ENCODE data around the gene CDK18. TPM values are rescaled to one million over a fixed set of nuclear protein-coding genes. Genes with fewer than 3 reads are reported as not detected.
A peak's percentile ranks its signal among the peaks of the same experiment; 100 is the strongest.

CDK18 gene
- polyA plus RNA-seq, 1 donor (not counting 4 experiments of a cell fraction or from before 2014, with no cell fraction given): 10.9 TPM

GRCh38 chr1:205491794-205492193, 12.7 kb upstream of the CDK18 start:
- DNase-seq (ENCODE audit: low read depth, low spot score): no peak
- dilution Hi-C loops (cut with MboI; ENCODE audit: extremely low pct_ligation_motif_present, low sequenced_read_pairs): no loop called here
- Histone ChIP-seq H3K4me2 (ENCODE audit: control insufficient read depth, extremely low read depth, insufficient read depth, low read depth, low read length) (no peak overlapping the region), H2AFZ (ENCODE audit: control insufficient read depth, low read length) (no peak overlapping the region), H3K9ac (ENCODE audit: control insufficient read depth, extremely low read depth, insufficient read depth, low read length) (no peak overlapping the region), H3K36me3 (ENCODE audit: control insufficient read depth in 2 of 2, extremely low read depth in 1 of 2, insufficient read depth in 2 of 2, low read length in 2 of 2) (no peaks in the 10 kb centered on the region), H3K4me3 (ENCODE audit: control insufficient read depth in 2 of 3, extremely low read depth in 1 of 3, insufficient read depth in 2 of 3, low read depth in 1 of 3, low read length in 3 of 3) (no peak overlapping the region), H4K20me1 (ENCODE audit: control insufficient read depth, extremely low read depth, insufficient read depth, low read length) (peaks cover 3% of the 10 kb centered on the region), H3K27ac (ENCODE audit: control insufficient read depth, insufficient read depth, low read length) (no peak overlapping the region), H3K79me2 (ENCODE audit: control insufficient read depth, insufficient read depth, low read length) (no peaks in the 10 kb centered on the region), H3K4me1 (ENCODE audit: control insufficient read depth, extremely low read depth, insufficient read depth, low read length) (peaks cover 18% of the 10 kb centered on the region), H3K9me3 (ENCODE audit: control insufficient read depth, low read depth, low read length) (no peaks in the 10 kb centered on the region), H3K9me1 (ENCODE audit: control insufficient read depth, extremely low read depth, insufficient read depth, low read length) (peaks cover 3% of the 10 kb centered on the region), H3K27me3 (ENCODE audit: control insufficient read depth, extremely low read depth, insufficient read depth, low read length) (peaks cover 7% of the 10 kb centered on the region)
- no peak for FAIRE-seq
- TF ChIP-seq EZH2 (IDR thresholded peaks at IDR 0.05; ENCODE audit: low read length) (no peak), CTCF (optimal IDR thresholded peaks at IDR 0.05 in 1 of 3, IDR thresholded peaks at IDR 0.05 in 1 of 3, conservative IDR thresholded peaks at IDR 0.05 in 1 of 3; ENCODE audit: extremely low read depth in 1 of 3, insufficient read depth in 2 of 3, low read length in 3 of 3) (no peak)

- DNase-seq (ENCODE audit: low read depth, low spot score) (no peak), FAIRE-seq (peak; percentile 13)
- no peaks in the 10 kb centered on the region for H3K79me2 ChIP-seq (ENCODE audit: control insufficient read depth, insufficient read depth, low read length)
- peaks cover 7% of the 10 kb centered on the region for H3K27me3 ChIP-seq (ENCODE audit: control insufficient read depth, extremely low read depth, insufficient read depth, low read length)
- H3K4me3 ChIP-seq (ENCODE audit: control insufficient read depth in 2 of 3, extremely low read depth in 1 of 3, insufficient read depth in 2 of 3, low read depth in 1 of 3, low read length in 3 of 3): no peak overlapping the region
- H2AFZ ChIP-seq (ENCODE audit: control insufficient read depth, low read length): no peak overlapping the region
- no peaks in the 10 kb centered on the region for H3K36me3 ChIP-seq (ENCODE audit: control insufficient read depth in 2 of 2, extremely low read depth in 1 of 2, insufficient read depth in 2 of 2, low read length in 2 of 2)
- dilution Hi-C loops (cut with MboI; ENCODE audit: extremely low pct_ligation_motif_present, low sequenced_read_pairs): no loop called here
- peaks cover 3% of the 10 kb centered on the region for H4K20me1 ChIP-seq (ENCODE audit: control insufficient read depth, extremely low read depth, insufficient read depth, low read length)
- peak overlapping the region; percentile 81 for H3K4me2 ChIP-seq (ENCODE audit: control insufficient read depth, extremely low read depth, insufficient read depth, low read depth, low read length)
- no peak overlapping the region for H3K27ac ChIP-seq (ENCODE audit: control insufficient read depth, insufficient read depth, low read length)
- TF ChIP-seq CTCF (optimal IDR thresholded peaks at IDR 0.05 in 1 of 3, IDR thresholded peaks at IDR 0.05 in 1 of 3, conservative IDR thresholded peaks at IDR 0.05 in 1 of 3; ENCODE audit: extremely low read depth in 1 of 3, insufficient read depth in 2 of 3, low read length in 3 of 3) (no peak), EZH2 (IDR thresholded peaks at IDR 0.05; ENCODE audit: low read length) (no peak)
- H3K9me3 ChIP-seq (ENCODE audit: control insufficient read depth, low read depth, low read length): no peaks in the 10 kb centered on the region
- H3K9ac ChIP-seq (ENCODE audit: control insufficient read depth, extremely low read depth, insufficient read depth, low read length): peak overlapping the region; percentile 4
- H3K4me1 ChIP-seq (ENCODE audit: control insufficient read depth, extremely low read depth, insufficient read depth, low read length): peaks cover 18% of the 10 kb centered on the region
- H3K9me1 ChIP-seq (ENCODE audit: control insufficient read depth, extremely low read depth, insufficient read depth, low read length): peaks cover 3% of the 10 kb centered on the region
Measured at GRCh38 chr1:205492201-205492667, 12.2 kb upstream of the CDK18 start.

All from keratinocyte (primary cell).